Right ventricle myocardium superior (tissue), 1 donor: ENCODE data around the gene SH3BGR. TPM values are rescaled to one million over a fixed set of nuclear protein-coding genes. Genes with fewer than 3 reads are reported as not detected.

Experiments
- ATAC-seq: fragments of 200-7000 bp; cut with Tn5 transposase; one replicate; pipeline ENCODE4 v1.9.1; 2020; ENCODE audit warnings: mild to moderate bottlenecking; ENCODE audit not compliant: poor library complexity
- DNase-seq: peaks from one replicate; pipeline ENCODE4 v3.0.0-alpha.2; 2020
- intact Hi-C: fragments of 100-400 bp; cut with DNase I; formaldehyde crosslinking; loops from one replicate; pipeline ENCODE4 v1.11.2; 2022
- total RNA-seq: library from RNA; stranded (reverse); fragmentation: NEBNext Ultra II Directional; extraction: Animal tissue kit (Norgen Biotek cat#: 25700); gene quantifications from one replicate; pipeline ENCODE4 v1.2.1, GENCODE V29; 2021
- donor health status: DM: no; HTN: yes; CAD: no; lungs with severe emphysema.

The SH3BGR gene
- total RNA-seq, 1 donor from 2014 or later, result 105 TPM

GRCh38 chr21:39502631-39503030 is 50.9 kb downstream of the SH3BGR start:
- ATAC-seq, result peak; percentile 41
- DNase-seq, result no peak
- intact Hi-C loops, result no loop called here

GRCh38 chr21:39503123-39503762 is 51.5 kb downstream of the SH3BGR start:
- DNase-seq (no peak), ATAC-seq (no peak)
- intact Hi-C loops, result no loop called here

DNA sequence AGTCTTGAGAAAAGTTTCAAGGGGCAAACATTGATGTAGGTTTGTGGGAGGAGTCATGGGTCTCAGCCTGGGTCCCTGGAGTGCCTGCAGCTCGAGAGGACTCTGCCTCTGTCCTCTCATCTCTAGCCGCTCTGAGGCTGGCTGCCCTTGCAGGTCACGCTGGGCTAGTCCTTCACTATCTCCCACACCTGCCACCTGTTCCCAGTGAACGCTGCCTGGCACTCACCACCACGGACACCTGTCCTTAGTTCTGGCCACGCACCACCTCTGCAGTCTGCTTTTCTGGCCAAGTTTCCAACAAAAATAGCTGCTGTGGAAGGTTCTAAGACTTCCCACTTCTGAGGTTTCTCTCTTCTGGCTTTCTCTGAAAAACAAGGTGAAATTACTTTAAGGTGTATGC is 52.5 kb downstream of the SH3BGR start:
- intact Hi-C loops, result no loop called here
- no peak for DNase-seq
- ATAC-seq, result peak; percentile 39

GRCh38 chr21:39510240-39510639 is 58.5 kb downstream of the SH3BGR start:
- ATAC-seq (no peak), DNase-seq (no peak)
- intact Hi-C loops, result no loop called here

DNA sequence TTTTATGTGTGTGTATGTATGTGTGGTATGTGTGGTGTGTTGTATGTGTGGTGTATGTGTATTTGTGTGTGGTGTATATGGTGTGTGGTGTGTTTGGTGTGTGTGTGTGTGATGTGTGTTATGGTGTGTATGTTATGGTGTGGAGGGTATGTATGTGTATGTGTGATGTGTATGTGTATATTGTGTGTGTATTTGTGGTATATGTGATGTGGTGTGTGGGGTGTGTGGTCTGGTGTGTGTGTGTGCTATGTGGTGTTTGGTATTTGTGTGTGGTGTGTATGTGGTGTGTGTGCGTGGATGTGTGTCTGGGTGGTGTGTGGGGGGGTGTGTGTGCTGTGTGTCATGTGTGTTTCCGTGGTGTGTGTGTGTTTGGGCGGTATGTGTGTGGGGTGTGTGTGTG is 59.3 kb downstream of the SH3BGR start:
- ATAC-seq, result no peak
- intact Hi-C loops, result no loop called here

DNA sequence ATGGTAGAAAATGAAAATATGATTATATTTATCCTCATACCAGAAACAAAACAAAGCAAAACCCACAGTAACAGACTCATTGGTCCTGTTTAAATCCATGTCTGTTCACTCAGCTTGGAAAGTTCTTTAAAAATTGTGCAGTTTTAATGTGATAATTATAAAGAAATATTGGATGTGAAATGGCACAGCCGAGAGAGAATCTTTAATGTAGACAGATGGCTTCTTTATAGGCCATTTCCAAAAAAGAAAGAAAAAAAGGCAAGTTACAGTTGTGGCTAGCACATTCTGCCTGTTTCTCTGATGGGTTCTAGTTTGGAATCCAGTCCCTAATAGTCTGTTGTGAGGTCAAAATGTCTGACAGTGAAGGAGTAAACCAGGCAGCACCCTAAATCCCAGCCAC is 62.0 kb downstream of the SH3BGR start:
- intact Hi-C loops, result no loop called here
- no peak for ATAC-seq
- no peak for DNase-seq

More for the DNA sequence above, 59.3 kb downstream of the SH3BGR start:
- no peak for DNase-seq

- ATAC-seq, result no peak
- DNase-seq, result no peak
- intact Hi-C loops, result no loop called here
Measured at GRCh38 chr21:39515684-39516472, 64.1 kb downstream of the SH3BGR start.

DNA sequence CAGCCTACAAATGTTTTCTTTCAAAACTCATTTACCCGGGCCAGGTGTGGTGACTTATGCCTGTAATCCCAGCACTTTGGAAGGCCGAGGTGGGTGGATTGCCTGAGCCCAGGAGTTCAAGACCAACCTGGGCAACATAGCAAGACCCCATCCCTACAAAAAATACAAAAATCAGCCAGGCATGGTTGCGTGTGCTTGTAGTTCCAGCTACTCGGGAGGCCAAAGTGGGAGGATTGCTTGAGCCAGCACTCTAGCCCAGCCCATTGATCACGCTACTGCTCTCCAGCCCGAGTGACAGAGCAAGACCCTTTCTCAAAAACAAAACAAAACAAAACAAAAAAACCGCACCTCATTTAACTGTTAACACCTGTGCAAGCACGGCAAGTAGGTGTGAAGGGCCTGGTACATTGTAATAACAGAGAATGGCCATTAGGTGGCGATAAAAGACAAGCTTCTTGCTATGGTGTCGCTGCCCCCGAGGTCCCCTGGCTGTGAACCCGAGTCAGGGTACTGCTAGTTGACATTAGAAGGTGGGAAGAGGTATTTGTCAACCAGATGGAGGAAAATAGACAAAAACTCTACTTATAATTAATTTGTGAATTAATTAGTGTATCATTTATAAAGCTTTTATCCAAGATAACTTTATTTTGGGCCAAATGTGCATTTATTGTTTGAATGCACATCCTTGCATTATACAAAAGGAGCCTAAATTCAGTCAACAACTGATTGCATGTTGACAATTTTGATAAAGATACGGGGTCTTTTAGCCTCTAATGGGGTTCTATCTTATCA is 66.5 kb downstream of the SH3BGR start:
- intact Hi-C loops, result loop anchor here (2.0 kb wide), 1 partner anchor 197 kb away; no protein-coding TSS in a partner anchor
- ATAC-seq, result peak; percentile 79
- DNase-seq, result peak; percentile 60

- DNase-seq (no peak), ATAC-seq (no peak)
- intact Hi-C loops, result loop anchor here (2.0 kb wide), 1 partner anchor 196 kb away; no protein-coding TSS in a partner anchor
Measured at GRCh38 chr21:39518847-39519210, 67.1 kb downstream of the SH3BGR start.

- intact Hi-C loops, result loop anchor here (2.0 kb wide), 1 partner anchor 195 kb away; no protein-coding TSS in a partner anchor
- ATAC-seq (peak; percentile 50), DNase-seq (no peak)
Measured at GRCh38 chr21:39519835-39520234, 68.1 kb downstream of the SH3BGR start.

DNA sequence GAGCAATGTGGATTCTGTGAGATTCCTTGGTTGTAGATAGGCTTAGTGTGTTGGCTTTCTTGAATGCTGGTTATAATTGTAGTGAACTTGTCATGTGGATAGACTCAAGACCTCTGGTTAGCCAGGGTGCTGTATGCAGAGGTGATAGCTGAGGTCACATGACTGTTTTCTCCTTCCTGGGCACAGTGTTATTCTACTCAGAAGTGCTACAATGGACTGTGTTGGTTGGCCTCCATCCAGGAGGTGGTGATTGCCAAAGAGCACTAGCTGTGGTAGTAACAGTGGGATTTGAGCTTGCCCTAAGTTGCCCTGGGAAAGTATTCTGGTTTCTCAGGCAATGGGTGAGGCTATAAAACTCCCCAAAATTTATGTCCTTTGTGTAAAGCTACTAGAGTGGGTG is 71.6 kb downstream of the SH3BGR start:
- ATAC-seq (peak; percentile 53), DNase-seq (peak; percentile 55)
- intact Hi-C loops, result no loop called here

GRCh38 chr21:39523915-39524314 is 72.1 kb downstream of the SH3BGR start:
- DNase-seq (no peak), ATAC-seq (no peak)
- intact Hi-C loops, result no loop called here

GRCh38 chr21:39525129-39525528 is 73.4 kb downstream of the SH3BGR start:
- intact Hi-C loops, result no loop called here
- DNase-seq (no peak), ATAC-seq (peak; percentile 87)

- no peak for ATAC-seq
Measured at GRCh38 chr21:39525601-39526000, 73.8 kb downstream of the SH3BGR start.

DNA sequence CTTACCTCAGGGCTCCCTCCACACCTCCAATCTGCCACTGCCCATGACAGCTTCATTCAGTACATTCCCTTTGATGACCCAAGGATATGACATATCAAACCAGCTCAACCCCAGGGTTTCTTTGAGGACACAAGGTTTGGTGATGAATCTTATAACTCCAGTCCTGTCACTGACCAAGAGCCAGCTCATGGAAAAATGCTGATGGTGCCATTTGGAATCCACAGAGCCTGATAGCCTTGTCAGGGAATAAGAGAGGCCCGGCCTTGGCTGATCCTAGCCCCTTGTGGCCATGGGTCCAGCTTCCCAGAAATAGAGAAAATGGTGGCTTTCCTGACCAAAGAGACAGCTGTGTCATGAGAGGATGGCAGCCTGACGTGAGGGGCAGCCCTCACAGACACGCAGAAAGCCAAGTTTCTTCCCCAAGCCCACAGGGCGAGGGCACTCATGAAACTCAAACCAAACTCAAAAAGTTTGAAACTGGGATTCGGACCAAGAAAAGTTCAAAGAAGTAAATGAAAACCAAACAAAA is 75.4 kb downstream of the SH3BGR start:
- no peak for DNase-seq
- intact Hi-C loops, result no loop called here
- ATAC-seq, result no peak

More at GRCh38 chr21:39525601-39526000, 73.8 kb downstream of the SH3BGR start:
- intact Hi-C loops, result no loop called here
- no peak for DNase-seq

DNA sequence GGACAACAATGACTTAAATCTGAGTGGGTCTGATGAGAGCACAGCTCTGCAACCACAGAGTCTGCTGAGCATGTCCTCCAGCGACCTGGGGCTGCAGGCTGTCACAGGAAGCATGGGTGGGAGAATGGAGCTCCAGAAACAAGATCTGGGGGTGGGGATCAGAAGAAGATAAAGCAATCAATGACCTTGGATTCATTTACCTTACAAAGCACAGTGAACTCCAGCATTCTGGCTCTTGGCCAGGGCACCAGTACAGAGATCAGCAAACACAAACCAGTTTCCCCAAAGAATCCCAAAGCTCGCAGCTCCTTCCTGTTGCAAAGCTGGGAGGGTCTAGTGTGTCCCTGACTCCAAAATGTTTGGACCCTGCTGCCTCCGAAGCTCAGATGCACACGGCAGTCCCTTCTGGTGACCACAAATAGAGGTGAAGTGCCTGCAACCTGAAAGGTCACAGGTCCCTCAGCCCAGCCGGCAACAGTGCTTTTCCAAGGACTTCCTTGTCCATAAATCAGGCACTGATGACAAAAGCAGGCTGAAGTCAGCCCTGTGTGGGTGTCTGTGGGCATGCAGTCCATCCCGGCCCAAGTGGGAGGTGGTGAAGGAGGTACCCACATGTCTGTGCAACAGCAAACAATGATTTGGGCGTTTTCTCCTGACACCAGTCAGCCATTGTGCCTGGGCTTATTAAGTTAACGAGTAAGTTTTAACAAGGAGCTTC is 76.1 kb downstream of the SH3BGR start:
- DNase-seq (peak; percentile 40), ATAC-seq (no peak)
- intact Hi-C loops, result no loop called here

DNA sequence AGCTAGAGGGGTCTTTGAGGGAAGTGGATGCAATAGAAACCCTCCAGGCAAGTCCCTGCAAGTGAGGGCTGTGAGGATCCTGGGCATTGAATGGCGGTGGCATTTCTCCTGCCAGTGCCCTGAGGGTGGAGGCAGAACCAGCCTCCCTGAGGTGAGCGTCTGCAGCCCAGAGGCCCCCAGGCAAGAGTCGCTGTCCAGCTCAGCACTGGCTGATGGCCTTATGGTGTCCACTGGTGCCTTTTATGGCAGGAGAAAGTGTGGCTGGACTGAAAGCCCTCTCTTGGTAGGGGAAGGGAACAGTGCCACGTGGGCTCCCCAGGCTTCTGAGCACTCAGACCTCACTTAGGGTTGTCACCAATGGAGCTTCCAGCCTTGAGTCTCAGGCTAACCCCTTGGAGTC is 77.3 kb downstream of the SH3BGR start:
- intact Hi-C loops, result no loop called here
- DNase-seq (no peak), ATAC-seq (no peak)

- ATAC-seq (no peak), DNase-seq (no peak)
- intact Hi-C loops, result no loop called here
Measured at GRCh38 chr21:39531064-39531463, 79.3 kb downstream of the SH3BGR start.

DNA sequence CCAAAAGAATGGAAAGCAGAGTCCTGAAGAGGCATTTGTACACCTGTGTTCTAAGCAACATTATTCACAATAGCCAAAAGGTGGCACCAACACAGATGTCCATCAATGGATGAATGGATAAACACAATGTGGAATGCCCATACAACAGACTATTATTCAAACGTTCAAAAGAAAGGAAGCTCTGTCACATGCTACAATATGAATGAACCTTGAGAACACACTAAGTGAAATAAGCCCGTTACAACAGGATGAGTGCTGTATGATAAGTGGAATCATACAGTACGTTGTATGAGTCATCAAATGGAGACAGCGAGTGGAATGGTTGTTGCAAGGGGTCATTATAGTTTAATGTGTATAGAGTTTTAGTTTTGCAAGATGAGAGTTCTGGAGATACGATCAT is 80.1 kb downstream of the SH3BGR start:
- intact Hi-C loops, result no loop called here
- DNase-seq (no peak), ATAC-seq (no peak)
